Pericardium fibroblast (primary cell): ENCODE data around the gene BATF. TPM values are rescaled to one million over a fixed set of nuclear protein-coding genes. Genes with fewer than 3 reads are reported as not detected.

Experiments
- total RNA-seq: library from RNA; depleted of rRNA; stranded (reverse); fragments of >200 nt; gene quantifications from 2 replicates; pipeline ENCODE4 v1.2.3, GENCODE V29; 2015

BATF gene
- total RNA-seq = not detected in 2 replicates

GRCh38 chr14:75522224-75522982 lies at the start of gene BATF:
Gene BATF, plus strand, starts transcription at chr14:75522469. Its CDS starts 214 bp downstream, at chr14:75522683.

GRCh38 chr14:75578102-75578785 lies 56.0 kb downstream of the BATF start, which contains the start of gene FLVCR2:
Gene FLVCR2, plus strand, starts transcription at chr14:75578620. Its CDS starts 353 bp downstream, at chr14:75578973.

Other genes starting within 250 kb of the BATF start
- gene FOS, start 243.6 kb upstream of the BATF start, total RNA-seq = 248 and 494 TPM in 2 replicates
- gene JDP2, start 94.4 kb upstream of the BATF start, total RNA-seq = 175 and 205 TPM in 2 replicates
- 2.1 and 2.2 TPM in 2 replicates for gene FLVCR2, start 56.2 kb downstream of the BATF start, total RNA-seq
- 14.1 and 17.5 TPM in 2 replicates for gene ERG28, start 138.4 kb downstream of the BATF start, total RNA-seq
- 16.2 and 16.6 TPM in 2 replicates for gene TTLL5, start 138.8 kb downstream of the BATF start, total RNA-seq